HUES6 (cell line): ENCODE measurements around the gene CCDC81.

ENCODE experiments used
- H3K27ac ChIP-seq: 2 replicates; pipeline ENCODE4 v1.7.0; 2013; ENCODE audit warnings: low read depth, mild to moderate bottlenecking, low read length, inconsistent platforms
- H3K27me3 ChIP-seq: 2 replicates; pipeline ENCODE4 v1.6.1; 2013; ENCODE audit warnings: low read length; ENCODE audit not compliant: control insufficient read depth, insufficient read depth
- H3K36me3 ChIP-seq: 2 replicates; pipeline ENCODE4 v1.6.1; 2013; ENCODE audit warnings: low read length; ENCODE audit not compliant: control insufficient read depth, insufficient read depth
- H3K4me1 ChIP-seq: 2 replicates; pipeline ENCODE4 v1.6.1; 2013; ENCODE audit warnings: low read length; ENCODE audit not compliant: control insufficient read depth, insufficient read depth
- H3K4me3 ChIP-seq: 2 replicates; pipeline ENCODE4 v1.5.1; 2013; ENCODE audit warnings: low read depth, low read length
- H3K9ac ChIP-seq: one replicate; pipeline ENCODE4 v1.6.1; 2013; ENCODE audit warnings: mild to moderate bottlenecking, low read length
- H3K9me3 ChIP-seq: 2 replicates; pipeline ENCODE4 v1.6.1; 2013; ENCODE audit warnings: low read depth, low read length; ENCODE audit not compliant: control insufficient read depth, insufficient read depth

CCDC81 gene

DNA sequence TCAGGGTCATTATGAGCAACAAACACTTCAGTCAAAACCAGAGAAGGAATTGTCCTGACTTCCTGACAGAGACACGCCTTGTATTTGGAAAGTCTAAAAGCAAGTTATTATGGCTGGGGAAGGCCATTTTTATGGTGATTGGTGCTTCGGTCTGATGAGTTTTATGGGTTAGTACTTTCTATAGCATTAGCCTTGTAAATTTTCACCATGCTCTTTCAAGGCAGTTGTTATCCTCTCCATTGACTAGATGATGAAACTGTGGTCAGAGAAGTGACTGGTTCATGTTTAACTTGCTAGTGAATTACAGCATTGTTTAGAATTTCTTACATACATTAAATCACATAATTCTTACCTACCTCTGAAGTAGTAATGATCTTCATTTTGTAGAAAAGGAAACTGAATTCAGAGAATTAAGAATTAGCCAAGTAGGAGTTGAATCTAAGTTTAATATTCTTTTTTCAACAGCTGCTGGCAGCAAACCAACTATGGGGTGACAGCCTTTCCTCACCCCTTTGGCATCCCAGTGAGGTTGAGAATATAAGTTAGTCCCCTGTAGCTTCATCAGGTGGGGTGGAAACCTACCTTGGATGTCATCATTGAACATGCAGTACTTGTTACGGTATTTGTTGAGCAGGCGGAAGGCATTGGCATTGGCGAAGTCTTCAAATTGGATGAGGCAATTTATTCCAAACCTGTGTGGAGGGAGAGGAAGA is 90.0 kb downstream of the CCDC81 start:
- no peak overlapping the region for H3K4me3 ChIP-seq
- no peak overlapping the region for H3K27ac ChIP-seq
- no peaks in the 10 kb centered on the region for H3K9me3 ChIP-seq
- H3K4me1 ChIP-seq = peaks cover 13% of the 10 kb centered on the region; the same call in 1 of the 2 replicates
- H3K36me3 ChIP-seq = no peaks in the 10 kb centered on the region
- H3K27me3 ChIP-seq = no peaks in the 10 kb centered on the region
- H3K9ac ChIP-seq = no peak overlapping the region

- Histone ChIP-seq H3K27ac (no peak overlapping the region), H3K9me3 (no peaks in the 10 kb centered on the region), H3K4me3 (no peak overlapping the region), H3K36me3 (no peaks in the 10 kb centered on the region), H3K9ac (no peak overlapping the region), H3K4me1 (no peaks in the 10 kb centered on the region), H3K27me3 (no peaks in the 10 kb centered on the region)
Measured at GRCh38 chr11:86468169-86468568, 93.5 kb downstream of the CCDC81 start.

DNA sequence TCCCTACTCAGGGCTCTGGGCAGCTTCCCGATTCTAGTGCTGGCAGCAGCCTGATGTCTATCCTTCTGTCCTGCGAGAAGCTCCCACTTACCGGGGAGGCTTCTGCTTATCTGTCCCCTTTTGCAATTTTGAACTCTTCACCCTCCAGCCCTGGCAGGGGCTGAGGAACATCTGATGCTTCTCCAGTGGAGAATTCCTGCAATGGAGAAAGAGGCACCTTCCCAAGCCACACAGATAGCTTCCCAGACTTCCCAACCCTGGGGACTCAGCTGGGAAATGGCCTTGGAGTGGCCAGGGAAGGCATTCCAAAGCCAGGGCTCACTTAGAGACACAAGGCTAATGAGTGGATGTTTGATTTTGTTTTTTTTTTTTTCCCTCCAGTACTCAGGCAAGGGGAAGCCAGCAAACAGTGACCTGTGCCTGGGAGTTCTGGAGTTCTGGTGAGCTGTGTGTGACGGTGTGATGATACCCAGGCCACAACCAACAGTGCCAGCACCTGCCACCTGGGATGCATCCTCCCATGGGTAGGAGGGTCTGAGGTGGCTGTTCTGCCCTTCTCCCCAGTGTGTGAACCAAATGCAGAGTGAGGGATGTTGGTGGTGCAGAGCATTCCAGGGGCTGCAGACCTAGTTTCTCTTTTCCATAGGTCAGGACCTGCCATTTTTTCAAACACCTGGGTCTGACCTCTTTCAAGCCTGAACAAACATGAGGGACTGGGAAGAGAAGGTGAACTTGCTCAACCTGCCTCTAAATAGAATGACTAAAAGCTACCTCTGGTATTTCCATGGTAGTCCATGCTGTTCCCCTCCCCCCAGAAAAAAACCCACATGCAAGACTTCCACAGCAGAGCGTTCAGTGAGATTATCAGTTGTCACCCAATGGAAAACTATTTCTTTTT is 95.1 kb downstream of the CCDC81 start:
- no peak overlapping the region for H3K9ac ChIP-seq
- no peaks in the 10 kb centered on the region for H3K9me3 ChIP-seq
- H3K27ac ChIP-seq = no peak overlapping the region
- H3K4me3 ChIP-seq = no peak overlapping the region
- no peaks in the 10 kb centered on the region for H3K27me3 ChIP-seq
- peaks cover 5% of the 10 kb centered on the region; the same call in 1 of the 2 replicates for H3K4me1 ChIP-seq
- no peaks in the 10 kb centered on the region for H3K36me3 ChIP-seq
